Caco-2 (cell line): ENCODE results near the gene ITIH5. TPM values are rescaled to one million over a fixed set of nuclear protein-coding genes. Genes with fewer than 3 reads are reported as not detected.

Experiments
- BruUV-seq: library from RNA; stranded (reverse); fragments of 400-500 nt; replicated peaks from 2 replicates; lab custom pipeline; 2021; lab: Mats Ljungman, UMichigan
- CTCF ChIA-PET: fragments of 300-600 bp; sonication (Branson Sonifier 250); formaldehyde crosslinking; loops from one replicate; lab custom pipeline; 2022; ENCODE audit warnings: antibody characterized with exemption; lab: Charles Lee
- POLR2A ChIA-PET: fragments of 300-600 bp; sonication (Branson Sonifier 250); formaldehyde crosslinking; loops from one replicate; lab custom pipeline; 2022; ENCODE audit warnings: antibody characterized with exemption; lab: Charles Lee
- DNase-seq, 2 experiments: peaks; one replicate each; pipeline versions ENCODE4 v3.0.0 to v3.0.0-alpha.2; 2020 to 2022
- H3K27me3 ChIP-seq: replicated peaks from 2 replicates; pipeline ENCODE4 v1.6.0; 2011; ENCODE audit warnings: low read length; ENCODE audit not compliant: control insufficient read depth, insufficient read depth
- H3K36me3 ChIP-seq: 2 replicates; pipeline ENCODE4 v1.5.1; 2011; ENCODE audit warnings: low read length; ENCODE audit not compliant: control insufficient read depth, insufficient read depth
- H3K4me1 ChIP-seq: fragments of 250-450 bp; sonication (Bioruptor Pico); 2 replicates; pipeline ENCODE4 v1.5.1; 2020; ENCODE audit warnings: mild to moderate bottlenecking
- H3K4me3 ChIP-seq: 2 replicates; pipeline ENCODE4 v1.5.1; 2011; ENCODE audit warnings: low read depth, mild to moderate bottlenecking, control low read depth, low read length
- H3K9me3 ChIP-seq: fragments of 250-450 bp; sonication (Bioruptor Pico); 2 replicates; pipeline ENCODE4 v1.5.1; 2020; ENCODE audit warnings: mild to moderate bottlenecking, moderate library complexity
- H3K27ac Mint-ChIP-seq: one replicate; pipeline ENCODE4 v1.8.0; 2022; ENCODE audit warnings: mixed read lengths; ENCODE audit not compliant: unreplicated experiment
- H3K27me3 Mint-ChIP-seq: one replicate; pipeline ENCODE4 v1.8.0; 2022; ENCODE audit warnings: mixed read lengths; ENCODE audit not compliant: insufficient read depth, unreplicated experiment
- H3K36me3 Mint-ChIP-seq: one replicate; pipeline ENCODE4 v1.8.0; 2022; ENCODE audit warnings: mild to moderate bottlenecking, mixed read lengths; ENCODE audit not compliant: insufficient read depth, unreplicated experiment
- H3K4me1 Mint-ChIP-seq: one replicate; pipeline ENCODE4 v1.8.0; 2022; ENCODE audit warnings: low read depth, mixed read lengths; ENCODE audit not compliant: unreplicated experiment
- H3K4me3 Mint-ChIP-seq: one replicate; pipeline ENCODE4 v1.8.0; 2022; ENCODE audit warnings: mild to moderate bottlenecking, moderate library complexity, mixed read lengths; ENCODE audit not compliant: unreplicated experiment
- H3K9me3 Mint-ChIP-seq: one replicate; pipeline ENCODE4 v1.8.0; 2022; ENCODE audit warnings: mixed read lengths; ENCODE audit not compliant: unreplicated experiment
- CTCF ChIP-seq, 2 experiments: fragments of 200-600 bp in 1 of 2; IDR thresholded peaks; 1 replicate in 1 of 2; 2 replicates in 1 of 2; pipeline versions ENCODE4 v1.5.1 to v1.8.0; 2011 to 2022; ENCODE audit warnings: antibody characterized with exemption in 1 of 2, control low read depth in 1 of 2, inconsistent platforms in 1 of 2, low read depth in 1 of 2, low read length in 1 of 2, mild to moderate bottlenecking in 1 of 2, moderate library complexity in 1 of 2; ENCODE audit not compliant: insufficient read depth in 1 of 2, severe bottlenecking in 1 of 2, unreplicated experiment in 1 of 2
- intact Hi-C: fragments of 100-400 bp; cut with micrococcal nuclease; formaldehyde crosslinking; loops from one replicate; pipeline ENCODE4 v1.10.0; 2022; ENCODE audit not compliant: unreplicated experiment
- total RNA-seq: library from RNA; stranded (reverse); gene quantifications from 2 replicates; pipeline ENCODE4 v1.2.3, GENCODE V29; 2022

The ITIH5 gene
- total RNA-seq, 1 experiment from 2014 or later, result 0.18 TPM

DNA sequence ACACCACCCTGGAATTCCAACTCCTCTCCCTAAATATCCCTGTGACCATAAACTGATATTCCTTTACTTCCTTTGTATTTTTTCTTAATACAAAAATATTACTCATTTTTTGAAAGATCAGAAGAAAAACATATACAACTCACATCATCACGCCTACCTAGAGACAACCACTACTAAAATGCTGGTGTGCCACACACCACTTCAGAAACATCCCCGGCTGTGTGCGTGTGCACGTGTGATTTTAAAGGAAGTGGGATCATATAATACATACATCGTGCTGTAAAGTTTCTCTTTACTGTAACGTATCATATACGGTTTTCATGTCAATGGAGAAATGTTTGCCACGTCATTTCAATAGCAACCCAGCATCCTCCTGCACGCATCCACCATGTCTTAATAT lies 76.5 kb downstream of the ITIH5 start:
- Histone ChIP-seq H3K4me1 (no peaks in the 10 kb centered on the region), H3K27me3 (no peaks in the 10 kb centered on the region), H3K4me3 (no peak overlapping the region), H3K9me3 (no peaks in the 10 kb centered on the region), H3K36me3 (no peaks in the 10 kb centered on the region)
- Mint-ChIP-seq H3K27ac (no peak overlapping the region), H3K4me3 (no peak overlapping the region), H3K36me3 (no peaks in the 10 kb centered on the region), H3K9me3 (no peaks in the 10 kb centered on the region), H3K27me3 (peaks cover 11% of the 10 kb centered on the region), H3K4me1 (peaks cover 6% of the 10 kb centered on the region)
- ChIA-PET POLR2A (no interaction called here), CTCF (no interaction called here)
- no TSS peak for BruUV-seq
- intact Hi-C loops, result no loop called here
- DNase-seq, result no peak
- no peak for TF ChIP-seq CTCF (IDR thresholded peaks at IDR 0.05; ENCODE audit: insufficient read depth in 1 of 2, low read depth in 1 of 2, low read length in 1 of 2, severe bottlenecking in 1 of 2, unreplicated experiment in 1 of 2)

DNA sequence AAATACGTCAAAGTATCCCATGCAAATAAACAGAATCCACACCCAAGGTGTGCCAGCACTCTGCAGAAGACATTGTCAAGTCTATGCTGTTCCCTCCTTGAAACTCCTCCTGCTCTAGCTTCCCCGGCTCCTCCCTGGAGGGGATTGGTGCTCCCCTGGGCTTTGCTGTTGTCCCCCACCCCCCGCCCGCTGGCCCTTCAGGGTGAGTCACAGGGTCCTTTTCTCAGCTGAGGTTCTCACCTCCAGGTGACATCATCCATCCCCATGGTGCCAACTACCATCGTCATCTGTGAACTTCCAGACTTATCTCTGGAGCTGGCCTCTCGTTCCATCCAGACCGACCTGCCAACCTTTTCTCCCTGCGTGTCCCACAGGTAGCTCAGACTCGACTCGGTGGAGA lies 77.0 kb downstream of the ITIH5 start:
- no peaks in the 10 kb centered on the region for H3K27me3 ChIP-seq
- no peaks in the 10 kb centered on the region for H3K4me1 ChIP-seq
- POLR2A ChIA-PET, result no interaction called here
- H3K4me3 Mint-ChIP-seq, result no peak overlapping the region
- CTCF ChIA-PET, result no interaction called here
- no peaks in the 10 kb centered on the region for H3K36me3 Mint-ChIP-seq
- H3K4me1 Mint-ChIP-seq, result peaks cover 5% of the 10 kb centered on the region
- H3K27ac Mint-ChIP-seq, result no peak overlapping the region
- no TSS peak for BruUV-seq
- no peak overlapping the region for H3K4me3 ChIP-seq
- intact Hi-C loops, result no loop called here
- H3K36me3 ChIP-seq, result no peaks in the 10 kb centered on the region
- peaks cover 11% of the 10 kb centered on the region for H3K27me3 Mint-ChIP-seq
- no peaks in the 10 kb centered on the region for H3K9me3 Mint-ChIP-seq
- H3K9me3 ChIP-seq, result no peaks in the 10 kb centered on the region
- TF ChIP-seq CTCF (IDR thresholded peaks at IDR 0.05; ENCODE audit: insufficient read depth in 1 of 2, low read depth in 1 of 2, low read length in 1 of 2, severe bottlenecking in 1 of 2, unreplicated experiment in 1 of 2), result no peak
- DNase-seq, result no peak

DNA sequence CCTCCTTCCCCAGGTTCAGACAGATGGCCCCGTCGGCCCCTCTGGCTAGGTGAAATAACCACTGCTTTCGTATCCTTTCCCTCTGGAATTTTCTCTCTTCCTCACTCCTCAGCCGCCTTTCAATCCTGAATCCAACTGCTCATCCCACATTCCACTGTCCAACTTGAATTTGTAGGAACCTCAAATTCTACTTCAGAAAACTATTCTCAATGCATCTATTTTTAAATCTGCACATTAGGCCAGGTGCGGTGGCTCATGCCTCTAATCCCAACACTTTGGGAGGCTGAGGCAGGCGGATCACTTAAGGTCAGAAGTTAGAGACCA lies 78.9 kb downstream of the ITIH5 start:
- ChIA-PET POLR2A (no interaction called here), CTCF (no interaction called here)
- Histone ChIP-seq H3K4me3 (no peak overlapping the region), H3K4me1 (no peaks in the 10 kb centered on the region), H3K27me3 (no peaks in the 10 kb centered on the region), H3K36me3 (no peaks in the 10 kb centered on the region), H3K9me3 (no peaks in the 10 kb centered on the region)
- Mint-ChIP-seq H3K27me3 (peaks cover 11% of the 10 kb centered on the region), H3K4me3 (no peak overlapping the region), H3K27ac (no peak overlapping the region), H3K9me3 (no peaks in the 10 kb centered on the region), H3K4me1 (no peaks in the 10 kb centered on the region), H3K36me3 (no peaks in the 10 kb centered on the region)
- intact Hi-C loops, result no loop called here
- no peak for TF ChIP-seq CTCF (IDR thresholded peaks at IDR 0.05; ENCODE audit: insufficient read depth in 1 of 2, low read depth in 1 of 2, low read length in 1 of 2, severe bottlenecking in 1 of 2, unreplicated experiment in 1 of 2)
- BruUV-seq, result no TSS peak
- no peak for DNase-seq
